ENCODE measurements around the gene LCK.

The LCK gene
- long read RNA-seq, donor 1 = 0 reads
- long read RNA-seq, donor 2 = 0 reads
- long read RNA-seq, donor 3, partial matches to known transcripts = 0 of 1 reads
- long read RNA-seq, donor 3, other reads (novel, unspliced or antisense) = 0 of 1 reads
- long read RNA-seq, donor 4 = 0 reads
- long read RNA-seq, donor 5 = 0 reads
- long read RNA-seq, donor 6, partial matches to known transcripts = 0 of 1 reads
- long read RNA-seq, donor 6, other reads (novel, unspliced or antisense) = 0 of 1 reads
- long read RNA-seq, donor 7 = 0 reads
- long read RNA-seq, donor 8, partial matches to known transcripts = 0 of 1 reads
- long read RNA-seq, donor 8, other reads (novel, unspliced or antisense) = 0 of 1 reads

- no peak for DNase-seq
Observed at GRCh38 chr1:32250893-32251716, at the start of gene LCK. TSS of gene LCK (plus strand) at chr1:32251265. CDS start at chr1:32274330, 23,065 bp downstream.

- no peak for DNase-seq
Observed at GRCh38 chr1:32204943-32205361, 46.1 kb upstream of the LCK start.

GRCh38 chr1:32205401-32206370, 45.4 kb upstream of the LCK start, which contains the start of gene IQCC:
TSS of gene IQCC (plus strand) at chr1:32205671. CDS start at chr1:32205682, 11 bp downstream.
- DNase-seq = peak; percentile 88

GRCh38 chr1:32208469-32208868, 42.6 kb upstream of the LCK start:
- DNase-seq = no peak

GRCh38 chr1:32208891-32209328, 42.2 kb upstream of the LCK start, which contains the start of gene DCDC2B:
TSS of gene DCDC2B (plus strand) at chr1:32209089. CDS start at chr1:32209094, 5 bp downstream.
- no peak for DNase-seq

GRCh38 chr1:32215629-32216480, 35.2 kb upstream of the LCK start:
- peak; percentile 52 for DNase-seq

- DNase-seq = no peak
Observed at GRCh38 chr1:32216566-32216965, 34.5 kb upstream of the LCK start.

GRCh38 chr1:32219022-32219421, 32.0 kb upstream of the LCK start:
- no peak for DNase-seq

- DNase-seq = no peak
Observed at GRCh38 chr1:32220746-32221580, 30.1 kb upstream of the LCK start.

GRCh38 chr1:32221581-32221979, 29.5 kb upstream of the LCK start:
- no peak for DNase-seq

- peak; percentile 81 for DNase-seq
Observed at GRCh38 chr1:32221980-32222755, 28.9 kb upstream of the LCK start, which contains the start of the genes EIF3I and TMEM234. TSS of gene EIF3I (plus strand) at chr1:32222407. CDS start at chr1:32222442, 35 bp downstream. TSS of gene TMEM234 (minus strand) at chr1:32222353. CDS start at chr1:32222322, 31 bp downstream.

- DNase-seq = no peak
Observed at GRCh38 chr1:32223683-32224082, 27.4 kb upstream of the LCK start.

- no peak for DNase-seq
Observed at GRCh38 chr1:32224285-32224684, 26.8 kb upstream of the LCK start.

- DNase-seq = no peak
Observed at GRCh38 chr1:32228771-32229170, 22.3 kb upstream of the LCK start.

GRCh38 chr1:32231843-32232432, 19.1 kb upstream of the LCK start:
- no peak for DNase-seq

- no peak for DNase-seq
Observed at GRCh38 chr1:32232558-32233304, 18.3 kb upstream of the LCK start.

- no peak for DNase-seq
Observed at GRCh38 chr1:32234792-32235191, 16.3 kb upstream of the LCK start.

- no peak for DNase-seq
Observed at GRCh38 chr1:32239337-32239736, 11.7 kb upstream of the LCK start.
